HG02938 (cell line): ENCODE measurements around the gene APOL1.
"Not testable (repeated sequence)": the region's sequence is repeated elsewhere in the genome, so short reads cannot be mapped to it uniquely, and the experiment has no call there.

ENCODE experiments used
- ATAC-seq: cut with Tn5 transposase; IDR thresholded peaks from one replicate; pipeline ENCODE4 v1.9.1; 2021; ENCODE audit warnings: mild to moderate bottlenecking, moderate library complexity; ENCODE audit not compliant: unreplicated experiment

The APOL1 gene

DNA sequence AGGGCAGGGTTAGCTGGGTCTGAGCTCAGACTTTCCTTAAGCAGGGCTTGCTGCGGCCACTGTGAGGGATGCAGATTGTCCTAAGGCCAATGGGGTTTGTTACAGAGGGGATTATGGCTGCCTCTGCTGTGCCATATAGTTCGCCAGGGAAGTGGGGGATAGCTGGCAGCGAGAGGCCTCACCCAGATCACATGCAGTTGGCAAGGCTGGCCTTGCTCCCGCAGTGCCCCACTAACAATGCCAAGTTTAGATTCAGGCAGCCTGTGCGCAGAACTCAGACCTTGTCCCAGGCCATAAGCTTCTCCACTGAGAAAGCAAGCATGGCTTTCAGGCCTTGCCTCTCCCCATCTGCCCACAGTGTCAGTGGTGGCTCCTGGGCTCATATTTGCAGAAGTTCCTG is 8.9 kb upstream of the APOL1 start:
- no peak for ATAC-seq

- ATAC-seq, result no peak
These were observed 8.2 kb upstream of the APOL1 start for GRCh38 chr22:36244522-36245391.

- no peak for ATAC-seq
These were observed 7.1 kb upstream of the APOL1 start for GRCh38 chr22:36245805-36246356.

- ATAC-seq, result no peak
These were observed 6.2 kb upstream of the APOL1 start for GRCh38 chr22:36246718-36247117.

DNA sequence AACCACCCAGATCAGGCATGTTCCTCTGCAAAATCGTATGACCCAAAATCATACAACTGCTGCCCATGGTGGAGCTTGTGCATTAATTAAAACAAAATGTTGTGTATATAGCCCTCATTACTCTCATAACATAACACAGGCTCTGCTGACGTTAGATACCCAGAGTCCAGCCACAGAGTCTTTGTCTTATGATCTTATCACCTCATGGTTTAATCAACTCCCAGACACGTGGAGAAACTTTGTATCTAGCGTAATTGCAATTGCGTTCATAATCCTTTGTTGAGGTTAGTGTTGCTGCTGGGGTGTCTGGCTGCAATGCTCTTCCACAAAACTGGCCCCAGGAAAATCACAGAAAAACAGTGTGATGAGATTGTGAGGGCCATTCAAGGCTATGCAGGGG is 5.0 kb upstream of the APOL1 start:
- no peak for ATAC-seq

DNA sequence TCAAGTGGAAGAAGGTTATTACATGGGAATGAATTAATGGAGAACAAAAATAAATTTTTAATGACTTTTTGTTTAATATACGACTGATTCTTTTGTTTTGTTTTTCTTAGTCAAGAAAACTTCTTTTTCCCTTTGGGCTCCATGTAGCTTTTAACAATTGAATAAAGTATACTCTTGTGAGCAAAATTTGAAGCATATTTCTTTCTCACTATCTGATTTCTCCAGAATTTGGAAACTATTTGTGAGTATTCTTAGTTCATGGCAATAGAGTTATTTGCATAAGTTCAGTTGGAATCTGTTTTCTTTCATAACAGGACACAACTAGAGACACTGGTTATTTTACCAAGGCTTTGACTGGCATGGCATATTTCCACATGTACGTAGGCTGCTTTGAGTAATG is 3.8 kb upstream of the APOL1 start:
- no peak for ATAC-seq

- not testable (repeated sequence) for ATAC-seq
These were observed 2.5 kb upstream of the APOL1 start for GRCh38 chr22:36250292-36250960.

- ATAC-seq, result not testable (repeated sequence)
These were observed 839 bp upstream of the APOL1 start for GRCh38 chr22:36251979-36252608.

GRCh38 chr22:36253523-36254490 is 874 bp downstream of the APOL1 start:
- no peak for ATAC-seq

DNA sequence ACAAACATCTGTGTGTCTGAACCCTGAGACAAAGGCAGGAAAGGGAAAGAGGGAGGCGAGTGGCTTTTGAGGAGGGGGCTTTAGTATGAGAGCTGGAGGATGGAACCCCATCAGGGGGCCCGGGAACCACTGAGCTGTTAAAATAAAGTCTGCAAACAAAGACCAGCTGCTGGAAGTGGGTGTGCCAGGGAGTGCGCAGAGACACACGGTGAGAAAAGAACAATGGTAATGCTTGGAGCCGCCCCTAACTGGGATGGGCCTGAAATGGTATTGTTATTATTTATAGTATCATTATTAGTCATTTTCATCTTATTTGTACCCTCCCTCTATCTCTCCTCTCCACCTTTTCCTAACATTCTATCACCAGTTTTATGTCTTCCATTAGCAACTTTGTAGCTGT is 2.6 kb downstream of the APOL1 start:
- not testable (repeated sequence) for ATAC-seq

- no peak for ATAC-seq
These were observed 3.5 kb downstream of the APOL1 start for GRCh38 chr22:36256478-36256877.

GRCh38 chr22:36257308-36257707 is 4.4 kb downstream of the APOL1 start:
- no peak for ATAC-seq

- no peak for ATAC-seq
These were observed 5.2 kb downstream of the APOL1 start for GRCh38 chr22:36257948-36258670.

DNA sequence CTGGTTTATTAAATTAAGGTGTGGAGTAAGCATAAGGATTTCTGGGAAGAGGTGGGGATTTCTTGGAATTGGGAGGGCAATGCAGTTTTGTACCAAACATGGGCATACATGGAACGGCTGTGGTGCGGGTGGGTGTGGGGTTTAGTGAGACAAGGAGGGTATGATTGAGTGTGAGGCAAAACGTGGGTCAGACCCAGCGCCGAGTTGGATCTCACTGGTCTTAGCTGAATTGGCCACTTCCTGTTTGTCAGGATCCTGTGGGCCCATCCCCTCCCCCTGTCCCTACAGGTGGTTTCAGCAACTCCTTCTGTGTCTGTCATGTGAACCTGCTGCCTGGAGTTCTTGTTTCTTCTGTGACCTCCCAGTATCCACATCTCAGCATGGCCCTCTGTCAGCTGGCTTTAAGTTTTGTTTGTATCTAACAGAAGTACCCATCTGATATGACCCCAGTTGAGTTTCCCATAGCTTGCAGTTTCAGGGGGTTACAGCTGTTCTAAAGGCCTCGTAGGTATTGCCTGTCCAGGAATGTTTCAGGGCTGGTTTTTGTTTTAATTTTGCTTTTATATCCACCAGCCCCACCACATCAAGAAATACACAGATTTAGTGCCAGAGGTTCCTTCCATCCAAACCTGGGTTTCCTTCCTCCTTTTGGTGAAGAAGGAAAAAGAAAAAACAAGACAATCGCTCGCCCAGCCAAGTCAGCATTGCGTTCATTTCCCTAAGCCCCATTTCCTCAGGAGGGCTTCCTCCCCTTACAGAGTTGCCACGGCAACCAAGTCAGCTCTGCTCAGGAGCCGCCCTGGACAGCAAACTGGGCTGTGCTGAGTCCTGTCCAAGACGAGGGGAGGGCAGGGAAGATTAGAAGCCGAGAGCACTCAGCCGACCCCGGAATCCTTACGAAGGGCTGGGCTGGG is 6.0 kb downstream of the APOL1 start:
- ATAC-seq, result no peak

DNA sequence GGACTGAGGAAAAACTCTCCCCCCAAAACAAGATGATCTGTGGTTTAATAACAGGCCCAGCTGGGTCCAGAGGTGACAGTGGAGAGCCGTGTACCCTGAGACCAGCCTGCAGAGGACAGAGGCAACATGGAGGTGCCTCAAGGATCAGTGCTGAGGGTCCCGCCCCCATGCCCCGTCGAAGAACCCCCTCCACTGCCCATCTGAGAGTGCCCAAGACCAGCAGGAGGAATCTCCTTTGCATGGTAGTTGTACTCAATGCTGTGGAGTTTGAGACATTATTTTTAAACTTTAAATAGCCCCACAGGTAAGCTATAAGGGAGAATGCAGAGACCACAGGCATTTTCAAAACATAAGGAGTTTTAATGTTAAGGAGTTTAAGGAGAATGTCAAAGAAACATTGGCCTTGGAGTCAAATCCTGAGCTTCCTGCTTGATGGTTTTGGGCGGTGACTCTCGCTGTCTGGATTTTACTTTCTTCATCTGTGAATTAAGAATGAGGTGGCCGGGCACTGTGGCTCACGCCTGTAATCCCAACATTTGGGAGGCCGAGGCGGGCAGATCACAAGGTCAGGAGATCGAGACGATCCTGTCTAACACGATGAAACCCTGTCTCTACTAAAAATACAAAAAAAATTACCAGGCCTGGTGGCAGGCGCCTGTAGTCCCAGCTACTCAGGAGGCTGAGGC is 6.8 kb downstream of the APOL1 start:
- ATAC-seq, result no peak

GRCh38 chr22:36261675-36262074 is 8.7 kb downstream of the APOL1 start:
- ATAC-seq, result not testable (repeated sequence)

DNA sequence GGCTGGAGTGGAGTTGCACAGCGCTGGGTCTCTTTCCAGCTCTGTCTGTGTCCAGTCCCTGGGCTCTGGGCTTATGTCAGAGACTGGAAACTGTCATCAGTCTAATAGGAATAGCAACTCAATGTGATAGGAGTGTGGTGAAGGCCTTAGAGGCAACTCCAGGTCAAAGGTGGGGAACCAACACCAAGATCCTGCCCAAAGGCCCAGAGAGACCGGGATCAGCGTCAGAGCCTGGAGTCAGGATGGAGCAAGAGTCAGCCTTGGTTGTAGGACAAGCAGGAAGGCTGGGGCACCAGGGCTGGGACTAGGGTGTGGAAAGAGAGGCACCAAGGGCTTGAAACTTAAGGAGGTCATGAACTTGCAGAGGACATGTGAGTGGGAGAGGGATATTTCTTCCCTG is 9.4 kb downstream of the APOL1 start:
- ATAC-seq, result not testable (repeated sequence)

DNA sequence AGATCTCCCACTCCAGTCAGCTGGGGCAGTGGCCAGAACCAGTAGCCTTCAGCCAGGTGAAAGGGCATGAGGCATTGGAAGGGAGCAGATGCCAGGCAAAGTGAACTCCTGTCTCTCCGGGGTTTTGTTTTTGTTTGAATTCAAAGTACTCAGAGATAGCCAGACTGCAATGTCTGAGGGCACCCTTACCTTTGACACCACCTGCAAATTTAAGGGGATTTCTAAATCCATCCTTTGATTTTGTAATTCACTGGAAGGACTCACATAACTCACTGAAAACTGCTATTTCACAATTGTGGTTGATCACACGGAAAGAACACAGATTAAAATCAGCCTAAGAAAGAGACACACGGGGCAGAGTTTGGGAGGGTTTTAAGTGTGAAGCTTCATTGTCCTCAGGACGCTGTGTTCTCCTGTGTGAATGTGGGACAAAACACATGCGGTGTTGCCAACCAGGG is 10.3 kb downstream of the APOL1 start:
- not testable (repeated sequence) for ATAC-seq
